SK-N-SH (cell line): ENCODE measurements around the gene CD3G. TPM values are rescaled to one million over a fixed set of nuclear protein-coding genes. Genes with fewer than 3 reads are reported as not detected.

Source experiments
- CTCF ChIA-PET: fragments of 300-600, 350-600 bp; formaldehyde crosslinking; extraction: SDS; loops from one replicate; lab custom pipeline; 2021; lab: Yijun Ruan, JAX
- POLR2A ChIA-PET: fragments of 350-600 bp; sonication (Branson Sonifier 250); formaldehyde crosslinking; extraction: SDS; loops from one replicate; lab custom pipeline; 2020; ENCODE audit warnings: antibody characterized with exemption, inconsistent platforms; lab: Yijun Ruan, JAX
- DNase-seq: peaks from one replicate; pipeline ENCODE4 v3.0.0; 2012
- H2AFZ ChIP-seq: fragments of 200-600 bp; sonication (generic); 2 replicates; pipeline ENCODE4 v1.8.1; 2016; ENCODE audit warnings: antibody characterized with exemption, mild to moderate bottlenecking, low read depth
- H3F3A ChIP-seq: fragments of 200-600 bp; sonication (generic); replicated peaks from 2 replicates; pipeline ENCODE3; 2016; ENCODE audit warnings: antibody characterized with exemption, mild to moderate bottlenecking; ENCODE audit not compliant: insufficient read depth
- H3K27ac ChIP-seq, 2 experiments: fragments of 200-500 bp in 1 of 2; fragments of 200-600 bp in 1 of 2; sonication (Bioruptor generic) in 1 of 2; sonication (generic), shearing (Covaris generic) in 1 of 2; 2 replicates each; pipeline versions ENCODE4 v1.5.1 to v1.6.1; 2014 to 2016; ENCODE audit warnings: low read depth in 2 of 2, inconsistent platforms in 1 of 2, low read length in 1 of 2, mild to moderate bottlenecking in 1 of 2, mixed read lengths in 1 of 2
- H3K27me3 ChIP-seq: fragments of 200-600 bp; sonication (generic), shearing (Covaris generic); 2 replicates; pipeline ENCODE4 v1.6.1; 2016; ENCODE audit warnings: mixed run types; ENCODE audit not compliant: insufficient read depth
- H3K36me3 ChIP-seq, 2 experiments: fragments of 200-500 bp in 1 of 2; fragments of 200-600 bp in 1 of 2; sonication (Bioruptor generic) in 1 of 2; sonication (generic) in 1 of 2; replicated peaks in 1 of 2; 2 replicates each; pipeline versions ENCODE3 to v1.5.1; 2014 to 2016; ENCODE audit warnings: low read length in 1 of 2, mild to moderate bottlenecking in 1 of 2; ENCODE audit not compliant: insufficient read depth in 2 of 2, control insufficient read depth in 1 of 2
- H3K4me1 ChIP-seq, 2 experiments: fragments of 200-500 bp in 1 of 2; fragments of 200-600 bp in 1 of 2; sonication (Bioruptor generic) in 1 of 2; sonication (generic), shearing (Covaris generic) in 1 of 2; 2 replicates each; pipeline versions ENCODE4 v1.5.1 to v1.6.1; 2014 to 2016; ENCODE audit warnings: low read depth in 1 of 2, low read length in 1 of 2, mixed run types in 1 of 2; ENCODE audit not compliant: insufficient read depth in 2 of 2, control insufficient read depth in 1 of 2
- H3K4me2 ChIP-seq: fragments of 200-600 bp; sonication (generic), shearing (Covaris generic); 2 replicates; pipeline ENCODE4 v1.6.1; 2017; ENCODE audit warnings: mixed run types
- H3K4me3 ChIP-seq, 2 experiments: fragments of 200-500 bp in 1 of 2; fragments of 200-600 bp in 1 of 2; sonication (Bioruptor generic) in 1 of 2; sonication (generic), shearing (Covaris generic) in 1 of 2; 2 replicates each; pipeline versions ENCODE4 v1.5.1 to v1.8.1; 2014 to 2016; ENCODE audit warnings: low read depth in 2 of 2, inconsistent platforms in 1 of 2, low read length in 1 of 2, mild to moderate bottlenecking in 1 of 2, mixed read lengths in 1 of 2, moderate library complexity in 1 of 2
- H3K79me2 ChIP-seq: fragments of 200-600 bp; sonication (generic); 2 replicates; pipeline ENCODE4 v1.8.1; 2017; ENCODE audit warnings: mild to moderate bottlenecking; ENCODE audit not compliant: insufficient read depth
- H3K9ac ChIP-seq: fragments of 200-600 bp; sonication (generic); 2 replicates; pipeline ENCODE4 v1.6.1; 2017; ENCODE audit warnings: mixed run types
- H3K9me2 ChIP-seq: fragments of 200-600 bp; sonication (generic); 2 replicates; pipeline ENCODE4 v1.6.1; 2017; ENCODE audit warnings: mixed run types
- H3K9me3 ChIP-seq: fragments of 200-600 bp; sonication (generic); 2 replicates; pipeline ENCODE4 v1.6.1; 2017; ENCODE audit warnings: mixed run types, mild to moderate bottlenecking, moderate library complexity
- H4K20me1 ChIP-seq: fragments of 200-600 bp; sonication (generic); 2 replicates; pipeline ENCODE4 v1.6.1; 2017; ENCODE audit warnings: mild to moderate bottlenecking, mixed run types; ENCODE audit not compliant: insufficient read depth
- CTCF ChIP-seq: fragments of 200-600 bp; sonication (generic); IDR thresholded peaks from 2 replicates; pipeline ENCODE4 v1.6.1; 2017; ENCODE audit warnings: antibody characterized with exemption, mild to moderate bottlenecking, moderate library complexity
- EP300 ChIP-seq, 2 experiments: IDR thresholded peaks; 2 replicates each; pipeline versions ENCODE4 v1.4.0 to v1.6.1; 2012; ENCODE audit warnings: borderline replicate concordance in 1 of 2, low read depth in 1 of 2, low read length in 1 of 2
- FOXJ3 ChIP-seq: sonication (generic); formaldehyde crosslinking; IDR thresholded peaks from 2 replicates; pipeline ENCODE4 v1.5.1; 2020; ENCODE audit warnings: mild to moderate bottlenecking, missing genetic modification reagents
- GATA2 ChIP-seq: sonication (generic); formaldehyde crosslinking; IDR thresholded peaks from 2 replicates; pipeline ENCODE4 v1.5.0; 2020; ENCODE audit warnings: mild to moderate bottlenecking, missing genetic modification reagents
- MEF2A ChIP-seq: IDR thresholded peaks from 2 replicates; pipeline ENCODE4 v1.4.0; 2012; ENCODE audit warnings: low read depth, borderline replicate concordance
- PBX3 ChIP-seq: IDR thresholded peaks from 2 replicates; pipeline ENCODE4; 2012
- RCOR1 ChIP-seq: fragments of 150-350 bp; IDR thresholded peaks from 2 replicates; pipeline ENCODE4 v1.6.1; 2017; ENCODE audit warnings: antibody characterized with exemption, low read length
- REST ChIP-seq: IDR thresholded peaks from 2 replicates; pipeline ENCODE4 v1.6.1; 2012; ENCODE audit warnings: mild to moderate bottlenecking, low read depth, low read length, moderate library complexity
- RFX5 ChIP-seq: IDR thresholded peaks from 2 replicates; pipeline ENCODE4 v1.6.1; 2012; ENCODE audit warnings: mild to moderate bottlenecking, improper control_type of control experiment, low read length
- RXRA ChIP-seq: IDR thresholded peaks from 2 replicates; pipeline ENCODE4 v1.4.0; 2012; ENCODE audit warnings: low read depth, mild to moderate bottlenecking, borderline replicate concordance
- SMC3 ChIP-seq: IDR thresholded peaks from 2 replicates; pipeline ENCODE4 v1.6.1; 2012; ENCODE audit warnings: low read depth, low read length, improper control_type of control experiment
- TCF12 ChIP-seq: IDR thresholded peaks from 2 replicates; pipeline ENCODE4 v1.4.0; 2012
- USF1 ChIP-seq: IDR thresholded peaks from 2 replicates; pipeline ENCODE4 v1.4.0; 2012; ENCODE audit warnings: low read depth, borderline replicate concordance
- YY1 ChIP-seq: IDR thresholded peaks from 2 replicates; pipeline ENCODE4 v1.4.0; 2012; ENCODE audit warnings: low read depth, mild to moderate bottlenecking
- WGBS: methylation state at CpG from one replicate; pipeline ENCODE4 v1.1.6; 2017; ENCODE audit warnings: low lambda C conversion rate; 5-methylcytosine and 5-hydroxymethylcytosine counted together
- polyA plus RNA-seq, 3 experiments: library from polyadenylated mRNA; depleted of rRNA; stranded (reverse); fragments of >200 nt; gene quantifications; 2 replicates each; pipeline ENCODE4 v1.2.3, GENCODE V29; 2012

The CD3G gene
- polyA plus RNA-seq, 1 of the 3 experiments (the other 2 are of a cell fraction) = not detected

GRCh38 chr11:118310781-118311485 is 33.2 kb upstream of the CD3G start:
- Histone ChIP-seq H3K27ac (no peak overlapping the region), H3F3A (no peaks in the 10 kb centered on the region), H3K27me3 (peaks cover 28% of the 10 kb centered on the region; the same call in 1 of the 2 replicates), H3K79me2 (no peaks in the 10 kb centered on the region), H3K4me2 (no peak overlapping the region), H3K4me1 (no peaks in the 10 kb centered on the region), H2AFZ (no peak overlapping the region), H3K36me3 (no peaks in the 10 kb centered on the region)
- ChIA-PET POLR2A (no interaction called here), CTCF (interaction anchor here (1.0 to 1.6 kb wide), 3 partner anchors 7 to 113 kb away, joined by 3 to 4 read pairs (median 4); no protein-coding TSS in a partner anchor)
- no peak for DNase-seq
- WGBS = 20% methylated on average over 3 of the region's 3 CpGs
- TF ChIP-seq EP300 (IDR thresholded peaks at IDR 0.05; ENCODE audit: borderline replicate concordance in 1 of 2, low read depth in 1 of 2, low read length in 1 of 2) = no peak
- TF ChIP-seq REST = no peak
- TF ChIP-seq RCOR1 = no peak
- no peak for TF ChIP-seq FOXJ3 (CRISPR knock-in tag)
- TF ChIP-seq TCF12 = no peak
- TF ChIP-seq, all 33 proteins: peak for 0
- Histone ChIP-seq H4K20me1 (no peaks in the 10 kb centered on the region), H3K9ac (no peak overlapping the region), H3K9me3 (no peaks in the 10 kb centered on the region), H3K9me2 (no peaks in the 10 kb centered on the region), H3K4me3 (no peak overlapping the region)

- Histone ChIP-seq H3K4me1 (no peaks in the 10 kb centered on the region), H3K4me2 (no peak overlapping the region), H3K79me2 (no peaks in the 10 kb centered on the region), H2AFZ (no peak overlapping the region), H3K9ac (no peak overlapping the region), H3K4me3 (no peak overlapping the region), H3K9me3 (no peaks in the 10 kb centered on the region), H3K9me2 (no peaks in the 10 kb centered on the region), H3K27ac (no peak overlapping the region), H3F3A (no peaks in the 10 kb centered on the region), H3K27me3 (peaks cover 28% of the 10 kb centered on the region; the same call in 1 of the 2 replicates), H3K36me3 (no peaks in the 10 kb centered on the region), H4K20me1 (no peaks in the 10 kb centered on the region)
- WGBS = 15% methylated on average over 4 of the region's 4 CpGs
- CTCF ChIA-PET = interaction anchor here (1.0 to 1.6 kb wide), 3 partner anchors 8 to 113 kb away, joined by 3 to 4 read pairs (median 4); no protein-coding TSS in a partner anchor
- DNase-seq = no peak
- POLR2A ChIA-PET = no interaction called here
- no peak for TF ChIP-seq REST
- no peak for TF ChIP-seq SMC3
- TF ChIP-seq PBX3 = no peak
- TF ChIP-seq YY1 = no peak
- TF ChIP-seq USF1 = no peak
- no peak for TF ChIP-seq CTCF
- TF ChIP-seq TCF12 = no peak
- no peak for TF ChIP-seq RXRA
- TF ChIP-seq RFX5 = no peak
- TF ChIP-seq GATA2 (CRISPR knock-in tag) = no peak
- TF ChIP-seq MEF2A = no peak
- TF ChIP-seq RCOR1 = no peak
Observed at GRCh38 chr11:118311518-118311917, 32.6 kb upstream of the CD3G start.
